Body of pancreas (tissue), 4 donors: Measurements from ENCODE around the gene IMMP1L. TPM values are rescaled to one million over a fixed set of nuclear protein-coding genes. Genes with fewer than 3 reads are reported as not detected.

Experiments
- ATAC-seq: fragments of 150-250 bp; one replicate; pipeline ENCODE4 v1.9.1; 2016
- DNase-seq, 4 donors: peaks; one replicate each; pipeline ENCODE4 v3.0.0-alpha.2; 2019
- H3K27ac ChIP-seq, 4 donors: fragments of 200-600 bp; sonication (generic); 1 replicate in 3 of 4; 2 replicates in 1 of 4; pipeline versions ENCODE4 v1.5.1 to v1.6.1; 2016 to 2019; ENCODE audit warnings: mild to moderate bottlenecking in 1 of 4, mixed read lengths in 1 of 4, moderate library complexity in 1 of 4
- H3K27me3 ChIP-seq, 2 donors: fragments of 200-600 bp; sonication (generic); one replicate each; pipeline ENCODE4 v1.6.0; 2016; ENCODE audit warnings: mild to moderate bottlenecking in 1 of 2
- H3K36me3 ChIP-seq, 2 donors: fragments of 200-600 bp; sonication (generic); replicated peaks in 1 of 2; 2 replicates each; pipeline ENCODE4 v1.5.1; 2016; ENCODE audit warnings: low read depth in 2 of 2; ENCODE audit not compliant: insufficient read depth in 1 of 2
- H3K4me1 ChIP-seq: fragments of 200-600 bp; sonication (generic); one replicate; pipeline ENCODE4 v1.6.0; 2016
- H3K4me3 ChIP-seq, 2 donors: fragments of 200-600 bp; sonication (generic); 1 replicate in 1 of 2; 2 replicates in 1 of 2; pipeline ENCODE4 v1.5.1; 2016 to 2019
- H3K9me3 ChIP-seq, 3 donors: fragments of 200-600 bp; sonication (generic); 1 replicate in 2 of 3; 2 replicates in 1 of 3; pipeline ENCODE4 v1.5.1; 2016
- POLR2A ChIP-seq, 3 donors: fragments of 450-650 bp; IDR thresholded peaks; one replicate each; pipeline ENCODE4 v1.6.1; 2016; ENCODE audit warnings: antibody characterized with exemption in 3 of 3, mild to moderate bottlenecking in 2 of 3
- WGBS, 2 donors: methylation state at CpG; one replicate each; pipeline ENCODE4 v1.1.5; 2017; 5-methylcytosine and 5-hydroxymethylcytosine counted together
- intact Hi-C: fragments of 100-400 bp; cut with DNase I; formaldehyde crosslinking; loops from one replicate; pipeline ENCODE4 v1.15.1; 2023
- total RNA-seq, 2 donors: library from RNA; depleted of rRNA; stranded (reverse); fragments of >200 nt; gene quantifications; one replicate each; pipeline ENCODE4 v1.1.0, GENCODE V29; 2016
- TF ChIP-seq, protein P1 (sequence below), 7 experiments: fragments of 450-650 bp in 4 of 7; fragments of 200-600 bp in 3 of 7; sonication (generic) in 3 of 7; IDR thresholded peaks; one replicate each; pipeline ENCODE4 v1.5.1; 2016 to 2019; ENCODE audit warnings: antibody characterized with exemption in 7 of 7

IMMP1L gene
- total RNA-seq, 2 donors from 2014 or later = 11.5 to 15.3 TPM

DNA sequence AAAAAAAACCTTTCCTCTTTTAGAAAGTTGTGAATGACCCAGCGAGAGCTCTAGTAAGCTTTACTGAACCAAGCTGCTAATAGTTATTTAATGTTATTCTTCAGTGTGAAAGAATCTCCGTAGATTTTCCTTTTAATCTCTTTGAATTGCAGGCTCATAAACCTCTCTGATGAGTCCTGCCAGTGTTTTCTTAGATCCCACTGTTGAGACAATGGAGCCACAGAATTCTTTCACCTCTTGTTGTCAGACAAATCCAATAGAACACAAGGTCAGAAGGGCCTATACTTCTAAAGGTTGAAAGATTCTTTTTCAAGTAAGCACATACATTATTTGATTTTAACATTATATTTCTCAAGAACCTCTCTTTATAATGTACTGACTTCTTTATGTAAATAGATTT is 87.6 kb downstream of the IMMP1L start:
- Histone ChIP-seq H3K27me3 (no peaks in the 10 kb centered on the region), H3K9me3 (no peaks in the 10 kb centered on the region), H3K36me3 (no peaks in the 10 kb centered on the region), H3K27ac (no peak overlapping the region), H3K4me1 (no peaks in the 10 kb centered on the region), H3K4me3 (no peak overlapping the region)
- intact Hi-C loops = no loop called here
- ATAC-seq = no peak
- TF ChIP-seq POLR2A (IDR thresholded peaks at IDR 0.05) = no peak
- TF ChIP-seq, protein P1, sequence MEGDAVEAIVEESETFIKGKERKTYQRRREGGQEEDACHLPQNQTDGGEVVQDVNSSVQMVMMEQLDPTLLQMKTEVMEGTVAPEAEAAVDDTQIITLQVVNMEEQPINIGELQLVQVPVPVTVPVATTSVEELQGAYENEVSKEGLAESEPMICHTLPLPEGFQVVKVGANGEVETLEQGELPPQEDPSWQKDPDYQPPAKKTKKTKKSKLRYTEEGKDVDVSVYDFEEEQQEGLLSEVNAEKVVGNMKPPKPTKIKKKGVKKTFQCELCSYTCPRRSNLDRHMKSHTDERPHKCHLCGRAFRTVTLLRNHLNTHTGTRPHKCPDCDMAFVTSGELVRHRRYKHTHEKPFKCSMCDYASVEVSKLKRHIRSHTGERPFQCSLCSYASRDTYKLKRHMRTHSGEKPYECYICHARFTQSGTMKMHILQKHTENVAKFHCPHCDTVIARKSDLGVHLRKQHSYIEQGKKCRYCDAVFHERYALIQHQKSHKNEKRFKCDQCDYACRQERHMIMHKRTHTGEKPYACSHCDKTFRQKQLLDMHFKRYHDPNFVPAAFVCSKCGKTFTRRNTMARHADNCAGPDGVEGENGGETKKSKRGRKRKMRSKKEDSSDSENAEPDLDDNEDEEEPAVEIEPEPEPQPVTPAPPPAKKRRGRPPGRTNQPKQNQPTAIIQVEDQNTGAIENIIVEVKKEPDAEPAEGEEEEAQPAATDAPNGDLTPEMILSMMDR (IDR thresholded peaks at IDR 0.05) = no peak
- DNase-seq = no peak
- 60 to 67% methylated on average over 2 of the region's 2 CpGs for WGBS, 2 donors

DNA sequence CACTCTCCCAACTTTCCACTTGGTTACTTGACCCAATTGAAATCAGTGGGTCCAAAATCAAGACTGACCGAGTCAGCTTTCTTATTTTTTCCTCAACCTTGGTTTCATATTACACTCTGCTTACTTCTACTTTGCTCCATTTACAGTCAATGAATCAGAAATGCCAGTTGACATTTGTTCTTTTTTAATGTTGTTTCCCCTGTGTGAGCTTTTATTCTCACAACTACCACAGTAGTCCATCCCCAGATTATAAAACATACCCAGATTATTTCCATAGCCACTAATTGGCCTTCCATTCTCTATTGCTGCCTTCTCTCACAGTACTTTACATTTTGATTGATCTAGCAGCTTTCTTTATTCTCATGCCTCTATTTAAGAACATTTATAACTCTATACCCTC is 89.8 kb downstream of the IMMP1L start:
- Histone ChIP-seq H3K9me3 (no peaks in the 10 kb centered on the region), H3K36me3 (no peaks in the 10 kb centered on the region), H3K27ac (no peak overlapping the region), H3K4me3 (no peak overlapping the region), H3K4me1 (no peaks in the 10 kb centered on the region), H3K27me3 (peaks cover 0 to 2% of the 10 kb centered on the region in 2 donors)
- ATAC-seq (no peak), DNase-seq (no peak)
- no peak for TF ChIP-seq POLR2A (IDR thresholded peaks at IDR 0.05)
- TF ChIP-seq, protein P1 (IDR thresholded peaks at IDR 0.05) = no peak
- intact Hi-C loops = no loop called here
- 57 to 67% methylated on average over 1 of the region's 1 CpG for WGBS, 2 donors

DNA sequence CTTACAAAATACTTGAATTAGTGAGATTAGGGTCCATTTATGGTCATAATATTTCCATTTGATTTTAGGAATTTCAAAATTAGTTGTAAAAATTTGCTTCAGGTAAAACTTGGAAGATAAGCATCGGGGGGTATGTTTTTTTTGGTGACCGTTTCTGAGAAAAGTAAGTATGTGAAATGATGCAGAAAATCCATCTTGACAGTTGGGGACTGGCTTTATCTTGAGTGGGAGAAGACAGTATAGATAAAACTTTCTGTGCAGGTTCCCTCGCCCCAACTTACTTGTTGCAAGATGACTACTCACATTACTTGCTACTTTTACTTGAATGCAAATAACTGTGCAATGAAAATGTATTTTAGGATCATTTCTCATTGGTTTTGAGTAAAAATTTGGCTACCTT is 90.3 kb downstream of the IMMP1L start:
- 93 to 95% methylated on average over 3 of the region's 3 CpGs for WGBS, 2 donors
- ATAC-seq (no peak), DNase-seq (no peak)
- H3K4me3 ChIP-seq = no peak overlapping the region
- TF ChIP-seq, protein P1 (IDR thresholded peaks at IDR 0.05) = no peak
- TF ChIP-seq POLR2A (IDR thresholded peaks at IDR 0.05) = no peak
- no peaks in the 10 kb centered on the region for H3K36me3 ChIP-seq
- intact Hi-C loops = no loop called here
- no peaks in the 10 kb centered on the region for H3K9me3 ChIP-seq
- H3K27me3 ChIP-seq = peaks cover 0 to 2% of the 10 kb centered on the region in 2 donors
- no peak overlapping the region for H3K27ac ChIP-seq
- no peaks in the 10 kb centered on the region for H3K4me1 ChIP-seq

DNA sequence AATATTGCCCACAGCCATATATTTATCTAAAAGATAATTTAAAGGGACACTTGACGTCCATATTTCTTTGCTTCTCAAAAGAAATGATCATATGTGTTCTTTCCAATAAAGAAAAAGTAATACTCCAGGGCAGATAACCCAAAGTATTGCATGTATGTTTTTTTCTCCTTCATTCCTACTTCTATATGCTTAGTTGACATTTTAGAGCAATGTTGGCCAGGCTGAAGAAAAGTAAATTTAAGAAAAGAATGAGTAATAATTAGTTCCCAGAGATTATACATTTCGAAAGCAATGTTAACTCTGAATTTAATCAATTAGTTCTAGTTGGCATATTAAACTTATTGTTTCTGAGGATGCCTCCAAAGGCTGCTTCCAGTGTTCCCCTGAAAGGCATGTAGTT is 91.6 kb downstream of the IMMP1L start:
- ATAC-seq (no peak), DNase-seq (no peak)
- Histone ChIP-seq H3K27ac (no peak overlapping the region), H3K4me1 (no peaks in the 10 kb centered on the region), H3K4me3 (no peak overlapping the region), H3K36me3 (no peaks in the 10 kb centered on the region), H3K9me3 (no peaks in the 10 kb centered on the region), H3K27me3 (peaks cover 0 to 2% of the 10 kb centered on the region in 2 donors)
- TF ChIP-seq, protein P1 (IDR thresholded peaks at IDR 0.05) = no peak
- no peak for TF ChIP-seq POLR2A (IDR thresholded peaks at IDR 0.05)
- intact Hi-C loops = no loop called here
- 84 to 91% methylated on average over 2 of the region's 2 CpGs for WGBS, 2 donors

DNA sequence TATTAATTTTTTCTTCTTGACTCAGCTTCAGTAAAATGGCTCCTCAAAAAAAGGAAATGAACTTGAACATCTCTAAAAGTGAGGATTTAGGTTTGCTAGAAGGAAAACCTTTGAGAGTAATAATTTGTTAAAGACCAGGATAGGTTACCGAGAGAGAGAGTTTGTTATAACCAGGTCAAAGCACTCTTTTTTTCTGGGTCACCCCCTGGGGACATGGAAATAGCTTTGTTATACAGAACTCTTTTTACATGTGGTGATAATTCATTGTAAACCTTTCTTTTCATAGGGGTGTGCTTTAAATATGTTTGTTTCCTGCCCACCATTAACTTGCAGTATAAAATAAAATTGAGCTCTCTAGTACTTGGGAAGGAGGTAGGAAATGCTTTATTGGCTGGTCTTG is 92.1 kb downstream of the IMMP1L start:
- WGBS, 2 donors = 88 to 98% methylated on average over 1 of the region's 1 CpG
- peaks cover 0 to 2% of the 10 kb centered on the region in 2 donors for H3K27me3 ChIP-seq
- ATAC-seq = no peak
- H3K27ac ChIP-seq = no peak overlapping the region
- DNase-seq = no peak
- H3K36me3 ChIP-seq = no peaks in the 10 kb centered on the region
- TF ChIP-seq, protein P1 (IDR thresholded peaks at IDR 0.05) = no peak
- TF ChIP-seq POLR2A (IDR thresholded peaks at IDR 0.05) = no peak
- H3K4me3 ChIP-seq = no peak overlapping the region
- H3K4me1 ChIP-seq = no peaks in the 10 kb centered on the region
- no peaks in the 10 kb centered on the region for H3K9me3 ChIP-seq
- intact Hi-C loops = no loop called here
